ENCODE data around the gene RHBG. TPM values are rescaled to one million over a fixed set of nuclear protein-coding genes. Genes with fewer than 3 reads are reported as not detected.

RHBG gene
- total RNA-seq, 1 experiment from 2014 or later: not detected

DNA sequence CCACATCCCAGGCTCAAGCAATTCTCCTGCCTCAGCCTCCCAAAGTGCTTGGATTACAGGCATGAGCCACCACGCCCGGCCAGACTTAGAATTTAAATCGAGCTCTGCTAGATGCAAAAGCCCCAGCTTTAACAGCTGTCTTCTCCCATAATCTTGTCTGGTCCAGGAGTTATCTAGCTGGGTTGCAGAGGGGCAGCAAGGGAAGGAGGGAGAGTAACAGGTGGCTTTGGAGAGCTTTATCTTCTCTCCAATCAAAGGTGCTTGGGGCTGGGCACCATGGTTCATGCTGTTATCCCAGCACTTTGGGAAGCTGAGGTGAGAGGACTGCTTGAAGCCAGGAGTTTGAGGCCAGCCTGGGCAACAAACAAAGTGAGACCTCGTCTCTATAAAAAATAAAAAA lies 3.9 kb downstream of the RHBG start:
- DNase-seq: peak in 1 of 2 experiments; percentile 46
- no peak overlapping the region for H3K4me3 ChIP-seq
- H3K36me3 ChIP-seq: no peaks in the 10 kb centered on the region
- no peak overlapping the region for H3K27ac ChIP-seq
- H3K4me1 ChIP-seq: no peaks in the 10 kb centered on the region
- no peaks in the 10 kb centered on the region for H3K9me3 ChIP-seq (replicated peaks)
- no peaks in the 10 kb centered on the region for H3K27me3 ChIP-seq

DNA sequence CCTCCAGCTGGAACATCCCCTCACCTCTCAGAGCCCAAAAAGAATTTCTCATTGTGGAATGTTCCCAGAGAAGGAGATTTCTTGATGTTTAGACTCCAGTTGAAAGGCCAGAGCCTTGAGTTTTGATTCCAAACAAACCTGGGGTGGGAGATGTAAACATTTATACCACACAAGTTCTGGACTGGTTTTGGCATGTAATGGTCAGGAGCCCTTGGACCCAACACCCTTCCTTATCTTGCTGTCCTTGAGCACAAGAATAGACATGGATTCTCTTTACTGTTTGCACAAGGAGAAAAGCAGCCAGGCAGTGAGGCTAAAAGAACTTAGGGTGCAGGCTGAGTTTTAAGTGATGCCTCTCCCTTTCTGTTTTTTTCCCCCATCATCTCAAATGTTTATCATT lies 4.5 kb downstream of the RHBG start:
- no peaks in the 10 kb centered on the region for H3K36me3 ChIP-seq
- H3K9me3 ChIP-seq (replicated peaks): no peaks in the 10 kb centered on the region
- no peak overlapping the region for H3K4me3 ChIP-seq
- H3K27me3 ChIP-seq: no peaks in the 10 kb centered on the region
- no peak for DNase-seq
- H3K4me1 ChIP-seq: no peaks in the 10 kb centered on the region
- no peak overlapping the region for H3K27ac ChIP-seq

DNA sequence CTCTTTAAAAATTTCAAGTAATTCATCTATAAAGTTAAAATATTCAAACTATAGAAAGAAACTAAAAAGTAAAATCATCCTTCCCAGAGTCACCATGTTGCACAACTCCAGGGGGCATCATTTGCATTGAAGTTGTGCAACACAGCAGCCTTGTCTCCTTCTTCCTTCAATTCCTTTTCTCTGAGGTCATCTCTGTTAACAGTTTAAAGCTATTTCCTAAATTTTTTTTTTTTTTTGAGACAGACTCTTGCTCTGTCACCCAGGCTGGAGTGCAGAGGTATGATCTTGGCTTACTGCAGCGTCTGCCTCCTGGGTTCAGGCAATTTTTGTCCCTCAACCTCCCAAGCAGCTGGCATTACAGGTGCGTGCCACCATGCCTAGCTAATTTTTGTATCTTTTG lies 7.1 kb downstream of the RHBG start:
- H3K4me3 ChIP-seq: no peak overlapping the region
- no peaks in the 10 kb centered on the region for H3K36me3 ChIP-seq
- no peaks in the 10 kb centered on the region for H3K27me3 ChIP-seq
- H3K9me3 ChIP-seq (replicated peaks): no peaks in the 10 kb centered on the region
- H3K4me1 ChIP-seq: peaks cover 7% of the 10 kb centered on the region; the same call in 1 of the 2 replicates
- no peak for DNase-seq
- H3K27ac ChIP-seq: no peak overlapping the region

DNA sequence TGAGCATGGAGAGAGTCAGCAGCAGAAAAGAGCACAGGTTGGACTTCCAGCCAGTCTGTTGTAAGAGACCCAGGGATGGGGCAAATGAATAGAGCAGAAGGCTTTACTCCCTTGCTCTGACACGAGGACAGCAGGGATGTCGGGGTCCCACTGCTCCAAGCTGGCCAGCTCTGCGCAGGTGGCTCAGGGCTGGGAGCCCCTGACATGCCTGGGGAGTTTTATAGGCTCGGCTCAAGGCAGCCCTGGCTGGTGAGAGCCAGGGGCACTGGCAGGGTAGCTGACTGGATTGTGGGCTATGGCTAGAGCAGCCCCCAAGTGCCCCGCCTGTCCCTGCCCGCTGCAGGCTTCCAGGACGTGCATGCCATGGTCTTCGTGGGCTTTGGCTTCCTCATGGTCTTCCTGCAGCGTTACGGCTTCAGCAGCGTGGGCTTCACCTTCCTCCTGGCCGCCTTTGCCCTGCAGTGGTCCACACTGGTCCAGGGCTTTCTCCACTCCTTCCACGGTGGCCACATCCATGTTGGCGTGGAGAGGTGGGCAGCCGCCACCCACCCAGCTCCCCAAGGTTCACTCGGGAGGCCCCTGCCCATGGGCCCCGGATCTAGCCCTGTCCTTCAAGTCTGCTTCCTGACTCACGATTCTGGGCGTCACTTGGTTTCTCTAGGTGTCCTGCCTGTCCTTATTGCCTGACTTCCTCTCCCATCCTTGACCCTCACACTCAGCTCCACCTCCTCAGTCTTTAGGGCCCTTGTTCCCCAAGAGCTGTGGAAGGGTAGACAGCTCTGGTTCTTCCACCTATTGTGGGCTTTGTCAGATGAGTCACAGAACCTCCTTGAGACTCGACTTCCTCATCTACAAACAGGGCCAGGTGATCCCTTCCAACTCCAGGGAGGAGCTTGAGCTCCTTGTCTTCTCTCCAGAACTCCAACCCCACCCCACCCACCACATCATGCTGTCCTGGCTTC lies 8.2 kb downstream of the RHBG start:
- H3K4me1 ChIP-seq: peaks cover 7% of the 10 kb centered on the region; the same call in 1 of the 2 replicates
- H3K9me3 ChIP-seq (replicated peaks): no peaks in the 10 kb centered on the region
- no peaks in the 10 kb centered on the region for H3K27me3 ChIP-seq
- H3K27ac ChIP-seq: no peak overlapping the region
- no peak overlapping the region for H3K4me3 ChIP-seq
- no peak for DNase-seq
- H3K36me3 ChIP-seq: no peaks in the 10 kb centered on the region

DNA sequence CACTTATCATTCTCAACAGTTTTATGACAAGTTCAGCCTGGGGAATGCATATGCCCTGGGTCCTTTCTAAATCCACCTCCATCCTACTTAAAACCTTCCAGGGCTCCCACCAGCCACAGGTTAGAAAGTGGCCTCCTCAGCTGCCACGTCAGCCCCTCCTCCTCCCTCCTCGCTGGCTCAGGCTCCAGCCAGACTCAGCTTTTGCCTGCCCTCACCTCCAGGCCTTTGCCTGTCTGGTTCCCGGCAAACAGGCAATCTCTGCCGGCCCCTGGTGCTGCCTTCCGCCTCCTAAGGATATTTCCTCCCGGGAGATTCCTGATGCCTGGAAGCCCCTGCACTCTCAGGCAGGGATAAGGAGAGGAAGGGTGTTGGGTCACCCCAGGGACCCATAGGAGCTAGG lies 9.5 kb downstream of the RHBG start:
- H3K27me3 ChIP-seq: no peaks in the 10 kb centered on the region
- H3K36me3 ChIP-seq: no peaks in the 10 kb centered on the region
- no peak overlapping the region for H3K27ac ChIP-seq
- no peaks in the 10 kb centered on the region for H3K9me3 ChIP-seq (replicated peaks)
- no peak overlapping the region for H3K4me3 ChIP-seq
- H3K4me1 ChIP-seq: peaks cover 7% of the 10 kb centered on the region; the same call in 1 of the 2 replicates
- DNase-seq: no peak

DNA sequence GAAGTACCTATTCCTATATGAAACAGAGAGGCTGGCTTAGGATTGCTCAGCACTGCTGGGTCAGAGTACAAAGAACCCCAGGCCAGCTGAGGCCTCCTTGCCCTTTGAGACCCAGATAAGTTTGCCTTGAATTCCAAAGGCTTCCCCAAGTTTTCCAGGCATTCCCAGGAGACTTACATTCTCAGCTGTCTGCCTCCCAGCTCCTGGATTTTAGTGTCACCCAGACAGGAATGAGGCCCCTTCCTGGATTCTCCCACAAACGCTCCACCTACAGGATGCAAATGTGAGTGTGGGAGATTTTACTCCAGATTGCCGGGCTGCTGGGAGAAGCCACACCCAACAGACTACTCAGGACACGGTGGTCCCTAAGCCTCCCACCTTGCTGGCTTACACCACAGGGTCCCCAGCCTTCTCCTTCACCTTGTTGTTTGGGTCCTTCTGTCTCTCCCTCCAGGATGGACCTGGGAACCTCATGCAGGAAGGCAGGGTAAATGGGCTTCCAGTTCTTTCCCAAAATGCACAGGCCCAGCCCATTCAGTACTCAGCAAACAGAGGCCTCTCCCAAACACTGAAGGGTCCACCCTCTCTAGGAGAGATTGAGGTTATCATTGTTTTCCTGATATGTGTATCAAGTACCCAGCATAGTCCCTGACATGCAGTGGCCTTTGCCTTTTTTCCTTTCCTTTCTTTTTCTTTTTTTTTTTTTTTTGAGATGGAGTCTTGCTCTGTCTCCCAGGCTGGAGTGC lies 10.6 kb downstream of the RHBG start:
- peak; percentile 82 to 83 for DNase-seq
- H3K9me3 ChIP-seq (replicated peaks): no peaks in the 10 kb centered on the region
- H3K36me3 ChIP-seq: no peaks in the 10 kb centered on the region
- no peak overlapping the region for H3K27ac ChIP-seq
- peaks cover 7% of the 10 kb centered on the region; the same call in 1 of the 2 replicates for H3K4me1 ChIP-seq
- H3K4me3 ChIP-seq: no peak overlapping the region
- no peaks in the 10 kb centered on the region for H3K27me3 ChIP-seq

DNA sequence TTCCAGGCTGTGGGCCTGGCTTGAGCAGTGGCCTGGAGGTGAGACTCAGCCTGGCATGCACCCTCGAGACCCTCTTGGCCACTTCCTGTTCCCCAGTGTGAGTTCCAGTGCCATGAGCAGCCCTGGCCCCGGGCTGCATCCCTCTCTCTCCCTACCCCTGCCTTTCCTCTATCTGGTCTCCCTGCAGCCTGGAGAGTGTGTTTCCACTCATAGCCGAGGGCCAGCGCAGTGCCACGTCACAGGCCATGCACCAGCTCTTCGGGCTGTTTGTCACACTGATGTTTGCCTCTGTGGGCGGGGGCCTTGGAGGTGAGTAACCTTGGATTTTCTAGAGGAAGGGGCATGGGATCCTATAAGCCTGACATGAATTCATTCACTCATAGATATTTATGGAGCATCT lies 13.6 kb downstream of the RHBG start:
- H3K27me3 ChIP-seq: no peaks in the 10 kb centered on the region
- no peak for DNase-seq
- H3K4me1 ChIP-seq: peaks cover 7% of the 10 kb centered on the region; the same call in 1 of the 2 replicates
- H3K9me3 ChIP-seq (replicated peaks): no peaks in the 10 kb centered on the region
- H3K27ac ChIP-seq: no peak overlapping the region
- H3K36me3 ChIP-seq: no peaks in the 10 kb centered on the region
- no peak overlapping the region for H3K4me3 ChIP-seq

DNA sequence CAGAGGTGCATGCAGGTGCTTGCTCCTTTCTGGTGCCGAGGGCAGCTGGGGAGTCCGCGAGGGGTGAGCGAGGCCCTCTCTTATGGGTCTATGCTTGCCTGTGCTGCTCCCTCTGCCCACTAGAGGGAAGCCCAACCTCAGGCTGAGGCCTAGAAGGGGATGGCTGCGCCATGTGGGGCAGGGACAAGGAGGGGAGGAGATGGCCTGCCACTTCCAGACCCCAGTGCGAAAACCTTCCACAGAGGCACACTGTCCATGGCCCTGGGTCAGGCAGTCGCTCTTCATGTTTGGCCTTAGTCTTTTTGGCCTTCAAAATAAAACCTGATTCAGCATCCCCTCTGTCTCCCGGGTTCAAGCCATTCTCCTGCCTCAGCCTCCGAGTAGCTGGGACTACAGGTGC lies 14.0 kb downstream of the RHBG start:
- no peaks in the 10 kb centered on the region for H3K36me3 ChIP-seq
- H3K4me3 ChIP-seq: no peak overlapping the region
- no peaks in the 10 kb centered on the region for H3K27me3 ChIP-seq
- no peaks in the 10 kb centered on the region for H3K9me3 ChIP-seq (replicated peaks)
- H3K27ac ChIP-seq: no peak overlapping the region
- peak; percentile 69 to 77 for DNase-seq
- peaks cover 7% of the 10 kb centered on the region; the same call in 1 of the 2 replicates for H3K4me1 ChIP-seq

DNA sequence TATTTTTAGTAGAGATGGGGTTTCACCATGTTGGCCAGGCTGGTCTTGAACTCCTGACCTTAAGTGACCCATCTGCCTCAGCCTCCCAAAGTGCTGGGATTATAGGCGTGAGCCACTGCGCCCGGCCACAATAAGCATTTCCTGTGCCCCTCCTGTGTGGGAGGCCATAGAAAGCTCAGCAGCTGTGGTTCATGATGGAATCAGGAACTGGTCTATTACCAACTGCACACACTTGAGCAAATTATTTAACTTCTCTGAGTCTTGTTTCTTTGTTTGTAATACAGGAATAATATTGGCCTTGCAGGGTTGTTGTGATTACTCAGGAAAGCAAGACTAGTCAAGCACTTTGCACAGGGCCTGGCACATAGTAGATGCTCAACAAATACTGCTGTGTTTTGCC lies 15.0 kb downstream of the RHBG start:
- H3K9me3 ChIP-seq (replicated peaks): no peaks in the 10 kb centered on the region
- no peak overlapping the region for H3K4me3 ChIP-seq
- H3K4me1 ChIP-seq: peaks cover 6% of the 10 kb centered on the region; the same call in 1 of the 2 replicates
- H3K27me3 ChIP-seq: 0 out of 2 replicates have a peak, but pooled peaks cover 2% of the 10 kb centered on the region
- no peak overlapping the region for H3K27ac ChIP-seq
- no peaks in the 10 kb centered on the region for H3K36me3 ChIP-seq
- DNase-seq: no peak

DNA sequence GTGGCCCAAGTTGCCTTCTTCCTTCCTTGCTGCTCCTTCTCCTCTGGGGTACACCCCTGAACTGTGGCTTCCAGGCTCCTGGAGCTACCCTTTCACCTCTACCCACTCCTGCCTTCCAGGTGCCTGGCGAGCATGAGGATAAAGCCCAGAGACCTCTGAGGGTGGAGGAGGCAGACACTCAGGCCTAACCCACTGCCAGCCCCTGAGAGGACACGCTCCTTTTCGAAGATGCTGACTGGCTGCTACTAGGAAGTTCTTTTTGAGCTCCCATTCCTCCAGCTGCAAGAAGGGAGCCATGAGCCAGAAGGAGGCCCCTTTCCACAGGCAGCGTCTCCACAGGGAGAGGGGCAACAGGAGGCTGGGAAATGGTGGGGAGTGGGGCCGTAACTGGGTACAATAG lies 15.6 kb downstream of the RHBG start:
- DNase-seq: no peak
- H3K4me3 ChIP-seq: no peak overlapping the region
- no peak overlapping the region for H3K27ac ChIP-seq
- H3K27me3 ChIP-seq: 0 out of 2 replicates have a peak, but pooled peaks cover 4% of the 10 kb centered on the region
- H3K9me3 ChIP-seq (replicated peaks): no peaks in the 10 kb centered on the region
- peaks cover 1% of the 10 kb centered on the region; the same call in 1 of the 2 replicates for H3K4me1 ChIP-seq
- no peaks in the 10 kb centered on the region for H3K36me3 ChIP-seq

DNA sequence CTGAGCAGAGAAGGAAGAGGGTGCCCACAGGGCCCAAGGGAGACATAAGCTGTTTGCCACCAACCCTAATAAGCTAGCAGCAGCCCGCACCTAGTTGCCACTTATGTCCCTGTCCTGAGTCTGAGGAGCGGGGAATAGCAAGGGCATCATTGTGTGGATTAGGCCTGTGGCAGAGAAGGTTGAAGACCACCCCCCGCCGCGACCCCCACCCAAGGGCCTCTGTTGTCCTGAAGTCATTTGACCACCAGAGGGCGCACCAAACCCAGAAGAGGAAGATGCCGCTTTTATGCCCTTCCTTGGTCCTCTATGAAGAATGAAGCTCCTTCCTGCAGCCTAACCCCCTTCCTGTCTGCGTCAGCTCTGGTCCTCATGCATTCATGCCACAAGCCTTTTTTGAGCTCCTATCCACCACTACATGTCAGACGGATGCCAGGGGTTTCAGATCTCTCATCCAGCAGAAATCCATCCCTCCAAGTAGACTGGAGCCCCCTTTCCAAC lies 16.6 kb downstream of the RHBG start:
- Histone ChIP-seq H3K9me3 (replicated peaks) (no peaks in the 10 kb centered on the region), H3K36me3 (no peaks in the 10 kb centered on the region), H3K27me3 (0 out of 2 replicates have a peak, but pooled peaks cover 4% of the 10 kb centered on the region), H3K4me1 (no peaks in the 10 kb centered on the region), H3K27ac (no peak overlapping the region), H3K4me3 (no peak overlapping the region)
- peak; percentile 48 to 75 for DNase-seq

DNA sequence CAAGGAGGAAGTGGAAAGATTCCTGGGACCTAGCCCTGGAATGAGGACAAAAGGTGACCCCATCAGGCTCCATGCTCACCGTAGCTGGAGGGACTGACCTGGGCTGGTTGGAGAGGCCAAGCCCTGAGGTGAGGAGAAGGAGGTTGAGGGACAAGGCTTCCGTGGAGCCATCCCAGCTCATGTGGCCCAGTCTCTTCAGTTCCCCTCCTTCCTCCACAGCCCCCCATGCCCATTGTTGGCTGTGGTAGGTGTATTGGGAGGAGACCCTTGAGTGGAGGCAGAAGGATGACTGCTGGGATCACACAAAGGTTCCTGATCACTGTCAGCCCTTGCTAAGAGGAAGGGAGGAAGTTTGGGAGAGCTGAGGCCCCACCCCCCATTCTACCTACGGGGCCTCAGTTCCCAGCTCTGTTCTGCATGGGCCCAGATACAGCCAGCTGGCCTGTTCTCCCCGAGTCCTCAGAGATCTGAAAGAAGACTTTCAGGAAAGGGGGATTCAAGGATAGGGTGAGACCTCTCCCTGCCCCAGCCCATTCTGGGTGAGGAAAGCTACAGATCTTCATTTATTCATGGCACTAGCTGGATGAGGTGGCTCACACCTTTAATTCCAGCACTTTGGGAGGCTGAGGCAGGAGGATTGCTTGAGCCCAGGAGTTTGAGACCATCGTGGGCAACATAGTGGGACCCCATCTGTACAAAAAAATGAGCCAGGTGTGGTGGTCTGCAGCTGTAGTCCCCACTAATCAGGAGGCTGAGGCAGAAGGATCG lies 17.3 kb downstream of the RHBG start:
- Histone ChIP-seq H3K36me3 (no peaks in the 10 kb centered on the region), H3K27ac (no peak overlapping the region), H3K4me3 (no peak overlapping the region), H3K4me1 (no peaks in the 10 kb centered on the region), H3K27me3 (0 out of 2 replicates have a peak, but pooled peaks cover 4% of the 10 kb centered on the region), H3K9me3 (replicated peaks) (no peaks in the 10 kb centered on the region)
- DNase-seq: no peak

DNA sequence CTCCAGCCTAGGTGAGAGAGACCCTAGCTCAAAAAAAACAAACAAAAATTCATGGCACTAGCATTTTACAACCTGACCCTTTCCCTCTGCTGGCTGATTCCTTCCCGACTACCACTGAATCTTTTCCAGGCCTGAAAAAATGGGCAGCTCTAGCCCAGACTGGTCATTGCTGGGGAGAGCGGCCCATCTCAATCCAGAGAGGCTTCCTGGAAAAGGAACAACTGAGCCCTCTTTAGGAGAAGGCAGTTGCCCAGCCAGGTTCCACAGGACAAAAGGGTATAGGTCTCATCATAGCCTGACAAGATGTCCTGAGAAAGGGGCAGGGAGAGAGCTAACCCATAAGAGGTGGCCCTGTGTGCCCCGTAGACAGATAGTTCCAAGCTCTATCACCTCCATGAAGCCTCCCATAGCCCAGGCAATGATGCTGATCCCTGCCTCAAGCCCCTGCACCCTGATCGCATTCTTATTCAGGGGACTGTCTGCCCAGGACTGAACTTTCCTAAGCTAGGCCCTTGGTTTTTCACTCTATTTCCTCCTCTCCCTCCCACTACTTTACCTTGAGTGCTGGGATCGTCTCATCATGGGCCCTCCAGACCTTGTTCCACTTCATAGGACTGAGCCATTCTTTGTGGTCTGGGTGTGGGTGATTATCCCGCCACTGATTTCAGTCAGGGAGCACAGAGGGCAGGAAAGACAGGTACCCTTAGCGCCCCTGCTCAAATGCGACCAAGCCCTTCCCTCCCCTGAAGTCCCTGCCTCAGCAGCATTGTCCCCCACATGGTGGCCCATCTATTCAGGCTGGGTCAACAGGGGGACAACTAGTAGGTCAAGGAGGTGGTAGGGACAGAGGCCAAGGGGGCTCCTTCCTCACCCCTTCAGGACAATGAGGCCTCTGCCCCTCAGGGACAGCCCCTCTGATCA lies 18.2 kb downstream of the RHBG start:
- H3K27ac ChIP-seq: no peak overlapping the region
- H3K4me1 ChIP-seq: no peaks in the 10 kb centered on the region
- H3K27me3 ChIP-seq: 0 out of 2 replicates have a peak, but pooled peaks cover 6% of the 10 kb centered on the region
- H3K9me3 ChIP-seq (replicated peaks): no peaks in the 10 kb centered on the region
- no peak overlapping the region for H3K4me3 ChIP-seq
- H3K36me3 ChIP-seq: no peaks in the 10 kb centered on the region
- DNase-seq: no peak
